DMS114 treated with DMSO at 0.1 percent for 48 hours (cell line): ENCODE data around the gene PPP1R3G.
"Not testable (repeated sequence)": the region's sequence is repeated elsewhere in the genome, so short reads cannot be mapped to it uniquely, and the experiment has no call there.

Experiments
- DNase-seq: peaks from one replicate; lab custom pipeline; 2025; ENCODE audit not compliant: unreplicated experiment; lab: John Stamatoyannopoulos, UW

PPP1R3G gene

DNA sequence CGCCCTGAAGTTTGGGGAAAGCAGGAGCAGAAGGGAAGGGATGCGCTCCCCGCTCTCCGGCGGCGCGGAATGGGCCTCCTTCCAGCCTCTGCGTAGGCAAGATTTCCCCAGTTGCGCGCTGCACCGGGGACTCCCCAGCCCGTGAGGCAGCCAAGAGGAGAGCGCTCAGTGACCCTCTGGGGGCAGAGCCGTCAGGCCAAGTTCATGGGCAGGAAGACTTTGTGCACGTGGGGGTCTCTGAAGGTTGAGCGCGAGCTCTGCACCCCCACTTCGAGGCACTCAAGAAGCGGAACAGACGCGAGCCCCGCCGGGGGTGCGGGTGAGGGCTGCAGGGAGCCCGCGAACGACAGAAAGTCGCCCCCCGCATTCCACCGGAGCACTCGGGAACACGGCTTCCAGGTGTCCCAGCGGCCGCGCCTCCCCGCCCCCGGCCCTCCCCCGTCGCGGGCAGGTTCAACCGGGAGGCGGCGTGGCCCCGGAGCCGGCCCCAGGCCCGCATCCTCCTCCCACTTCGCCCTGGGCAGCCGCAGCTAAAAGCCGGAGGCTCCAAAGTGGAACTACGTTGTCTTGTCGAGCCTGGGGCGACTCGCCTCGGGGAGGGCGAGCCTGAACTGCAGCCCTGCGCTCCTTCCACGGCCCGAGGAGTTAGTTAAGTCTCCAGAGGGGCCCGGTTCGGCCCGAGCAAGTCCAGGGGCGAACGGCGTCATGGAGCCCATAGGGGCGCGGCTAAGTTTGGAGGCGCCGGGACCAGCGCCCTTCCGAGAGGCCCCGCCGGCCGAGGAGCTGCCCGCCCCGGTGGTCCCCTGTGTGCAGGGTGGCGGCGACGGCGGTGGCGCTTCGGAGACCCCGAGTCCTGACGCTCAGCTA, at the start of gene PPP1R3G:
TSS of gene PPP1R3G (plus strand) at position 561 of the 867 bp plus-strand sequence. CDS start at position 706, 145 bp downstream.
- no peak for DNase-seq

DNA sequence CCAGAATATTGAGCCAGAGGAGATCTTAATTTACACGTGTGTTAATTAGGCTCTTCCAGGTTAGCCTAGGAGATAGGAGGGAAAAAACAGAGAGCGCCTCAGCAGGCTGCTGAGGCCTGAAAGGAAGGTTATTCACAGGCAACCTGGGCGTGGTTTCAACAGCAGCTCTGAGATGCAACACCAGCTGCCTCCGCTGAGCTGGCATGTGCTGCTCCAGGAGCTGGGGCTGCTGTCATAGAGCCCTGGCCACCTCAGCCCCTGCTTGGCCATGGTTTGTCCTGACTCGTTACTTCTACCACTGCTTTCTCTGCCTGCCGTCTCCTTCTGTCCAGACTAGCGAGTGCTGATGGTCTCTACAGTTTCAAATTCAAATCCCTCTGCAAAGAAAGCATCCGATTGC, 48.9 kb upstream of the PPP1R3G start:
- no peak for DNase-seq

DNA sequence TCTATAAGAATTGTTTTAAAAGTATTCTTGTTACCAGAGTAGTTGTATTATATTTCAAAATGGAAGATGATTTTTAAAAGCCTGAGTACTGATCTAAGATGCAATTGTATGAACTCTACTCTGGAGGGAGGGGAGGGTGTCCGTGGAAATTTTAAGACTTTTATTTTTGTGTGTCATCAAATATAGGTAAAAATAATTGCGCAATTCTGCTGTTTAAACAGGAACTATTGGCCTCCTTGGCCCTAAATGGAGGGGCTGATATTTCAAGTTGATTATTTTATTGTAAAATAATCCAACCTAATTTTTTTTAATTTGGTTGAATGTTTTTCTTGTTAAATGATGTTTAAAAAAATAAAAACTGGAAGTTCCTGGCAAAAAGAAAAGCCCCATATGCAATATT, 43.2 kb upstream of the PPP1R3G start:
- no peak for DNase-seq

DNA sequence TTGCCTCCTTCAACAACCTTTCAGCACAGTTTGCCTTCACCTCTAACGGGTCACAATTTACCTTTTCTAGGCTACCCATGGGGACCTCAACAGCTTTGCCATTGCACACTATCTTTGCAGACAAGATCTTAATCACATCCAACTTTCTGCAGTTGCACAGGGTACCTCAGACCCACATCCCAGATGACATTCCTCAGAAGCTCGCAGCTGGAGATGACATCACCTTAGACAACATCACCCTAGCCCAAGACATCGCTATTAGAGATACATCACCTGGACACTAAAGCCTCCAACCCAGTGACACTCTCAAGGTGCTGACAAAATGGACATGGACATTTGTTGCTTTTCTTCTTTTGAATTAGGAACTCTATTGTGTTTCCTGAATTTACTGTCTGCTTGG, 42.7 kb upstream of the PPP1R3G start:
- no peak for DNase-seq

DNA sequence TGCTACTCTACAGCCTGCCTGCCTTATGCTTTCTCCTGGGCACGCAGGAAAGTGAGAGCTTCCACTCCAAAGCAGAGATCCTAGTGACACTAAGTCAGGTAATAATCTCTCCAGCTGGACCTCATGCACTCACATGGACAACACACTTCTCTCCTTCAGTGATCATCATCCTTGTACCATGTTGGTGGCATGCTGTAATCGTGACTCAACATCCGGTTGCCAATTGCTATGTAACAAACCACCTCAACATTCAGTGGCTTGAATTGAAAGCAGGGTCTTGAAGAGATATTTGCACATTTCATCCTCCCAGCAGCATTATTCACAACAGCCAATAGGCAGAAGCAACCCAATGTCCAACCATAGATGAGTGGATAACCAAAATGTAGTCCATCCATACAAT, 40.3 kb upstream of the PPP1R3G start:
- DNase-seq, result no peak

DNA sequence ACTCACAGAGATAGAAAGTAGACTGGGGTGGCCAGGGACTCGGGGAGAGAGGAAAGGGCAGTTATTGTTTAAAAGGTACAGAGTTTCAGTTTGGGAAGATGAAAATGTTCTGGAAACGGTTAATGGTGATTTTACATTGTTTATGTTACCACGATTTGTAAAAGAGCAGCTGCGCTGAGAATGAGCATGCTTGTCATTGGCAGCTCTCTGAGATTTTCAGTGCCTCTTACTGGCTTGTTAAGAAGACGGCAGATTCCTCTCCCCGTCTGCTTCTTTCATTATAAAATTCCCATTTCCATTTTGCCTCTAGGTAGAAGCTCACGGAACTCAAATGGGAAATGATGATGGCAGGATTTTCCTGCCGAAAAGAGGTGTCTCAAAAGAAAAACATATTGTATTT, 39.7 kb upstream of the PPP1R3G start:
- no peak for DNase-seq

DNA sequence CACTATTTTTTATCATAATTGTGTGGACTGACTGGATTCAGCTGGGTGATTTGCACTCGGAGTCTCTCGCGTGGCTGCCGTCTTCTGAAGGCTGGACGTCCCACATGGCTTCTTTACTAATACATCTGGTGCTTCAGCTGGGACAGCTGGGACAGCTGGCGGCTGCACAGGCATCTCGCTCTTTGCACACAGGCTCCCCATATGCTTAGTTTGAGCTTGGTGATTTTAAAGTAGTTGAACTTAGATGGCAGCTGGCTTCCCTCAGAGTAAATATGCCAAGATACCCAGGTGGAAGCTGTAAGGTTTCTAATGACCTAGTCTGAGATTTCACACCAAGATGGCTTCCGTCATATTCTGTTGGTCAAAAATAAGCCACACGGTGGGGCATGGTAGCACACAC, 38.7 kb upstream of the PPP1R3G start:
- no peak for DNase-seq

DNA sequence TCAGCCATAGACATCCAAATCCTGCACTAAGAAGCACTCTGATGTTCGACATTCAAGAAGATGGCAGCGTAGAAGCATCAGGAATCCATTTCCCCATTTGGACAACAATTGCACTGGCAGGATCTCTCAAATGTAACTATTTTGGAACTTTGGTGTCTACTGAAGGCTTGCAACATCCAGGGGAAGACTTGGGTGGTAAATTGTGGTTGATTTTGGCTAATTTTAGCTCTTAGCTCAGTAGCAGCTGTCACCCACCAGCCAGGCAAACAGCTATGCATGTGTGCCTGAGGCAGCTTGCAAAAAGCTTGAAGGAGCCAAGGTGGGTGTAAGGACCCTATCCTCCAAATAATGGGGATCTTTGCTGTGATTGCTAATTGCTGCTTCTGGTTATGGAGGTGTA, 35.1 kb upstream of the PPP1R3G start:
- no peak for DNase-seq

DNA sequence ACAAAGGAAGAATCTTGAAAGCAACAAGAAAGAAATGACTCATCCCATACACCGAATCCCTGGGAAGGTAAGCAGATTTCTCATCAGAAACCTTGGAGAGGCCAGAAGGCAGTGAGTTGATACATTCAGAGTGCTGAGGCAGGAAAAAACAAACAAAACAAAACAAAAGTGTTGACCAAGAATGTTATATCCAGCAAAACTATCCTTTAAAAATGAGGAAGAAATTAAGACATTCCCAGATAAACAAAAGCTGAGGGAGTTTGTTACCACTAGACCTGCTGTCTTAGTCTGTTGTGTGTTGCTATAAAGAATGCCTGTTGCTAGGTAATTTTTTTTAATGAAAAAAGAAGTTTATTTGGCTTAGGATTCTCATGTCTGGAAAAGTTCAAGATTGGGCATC, 33.7 kb upstream of the PPP1R3G start:
- no peak for DNase-seq

DNA sequence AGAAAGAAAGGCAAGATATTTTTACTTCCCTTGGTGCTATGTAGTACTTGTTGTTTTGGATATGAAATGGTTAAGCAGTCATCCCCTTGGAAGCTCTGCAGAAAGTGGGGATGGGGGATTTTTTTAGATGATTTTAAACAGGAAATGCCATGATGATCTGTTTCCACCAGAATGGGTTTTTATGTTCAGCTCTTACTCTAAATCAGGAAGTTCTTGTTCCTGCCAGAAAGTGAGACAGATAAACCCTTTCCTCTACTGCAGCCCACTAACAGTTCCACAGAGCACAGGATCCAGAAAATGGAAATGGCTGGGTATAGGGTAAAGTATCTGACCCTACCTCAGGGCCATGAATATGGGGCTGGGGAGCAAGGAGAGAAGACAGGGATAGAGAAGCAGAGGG, 32.1 kb upstream of the PPP1R3G start:
- DNase-seq, result no peak

DNA sequence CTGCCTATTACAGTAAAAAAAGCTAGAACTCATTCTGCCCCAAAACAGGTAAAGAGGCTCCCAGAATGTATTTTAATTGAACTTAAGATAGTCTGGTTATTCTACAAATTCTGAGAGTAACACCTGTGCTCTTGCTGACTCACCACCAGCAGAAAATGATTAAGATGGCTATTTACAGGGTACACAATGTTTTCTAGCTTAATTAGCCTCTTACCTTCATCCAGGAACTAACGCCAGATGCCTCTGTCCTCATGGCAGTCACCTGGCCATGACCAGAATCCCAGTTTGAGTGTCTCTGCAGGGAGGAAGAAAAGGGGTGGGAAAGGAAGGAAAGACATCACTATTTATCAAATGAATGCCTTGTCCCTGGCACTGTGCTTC, 31.3 kb upstream of the PPP1R3G start:
- DNase-seq, result no peak

DNA sequence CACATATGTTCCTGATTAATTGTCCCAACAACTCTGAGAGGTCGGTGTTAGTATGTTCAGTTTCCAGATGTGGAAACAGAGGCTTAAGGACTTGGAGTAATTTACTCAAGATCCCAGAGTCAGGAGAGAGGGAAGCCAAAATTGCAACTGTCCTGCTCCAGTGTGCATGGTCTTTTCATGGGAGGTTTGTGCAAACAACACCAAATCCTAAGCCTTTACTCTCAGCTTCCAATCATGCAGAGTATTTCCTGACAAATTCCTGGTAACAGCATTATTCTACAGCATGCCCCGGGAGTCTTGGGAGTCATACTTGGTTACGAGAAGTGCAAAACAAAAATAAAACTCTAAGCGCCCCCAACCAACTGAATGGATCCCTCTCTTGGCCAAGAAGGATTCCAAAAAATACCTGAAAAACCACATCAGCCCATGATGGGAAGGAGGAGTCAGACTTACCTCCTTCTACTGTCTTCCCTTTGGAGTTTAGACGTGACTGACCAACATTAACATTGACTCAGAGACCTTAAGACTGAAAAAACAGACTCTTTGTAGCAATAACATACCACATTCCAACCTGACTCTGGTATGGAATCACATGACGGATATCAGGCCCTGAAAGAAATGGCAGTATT, 30.8 kb upstream of the PPP1R3G start:
- DNase-seq, result no peak

DNA sequence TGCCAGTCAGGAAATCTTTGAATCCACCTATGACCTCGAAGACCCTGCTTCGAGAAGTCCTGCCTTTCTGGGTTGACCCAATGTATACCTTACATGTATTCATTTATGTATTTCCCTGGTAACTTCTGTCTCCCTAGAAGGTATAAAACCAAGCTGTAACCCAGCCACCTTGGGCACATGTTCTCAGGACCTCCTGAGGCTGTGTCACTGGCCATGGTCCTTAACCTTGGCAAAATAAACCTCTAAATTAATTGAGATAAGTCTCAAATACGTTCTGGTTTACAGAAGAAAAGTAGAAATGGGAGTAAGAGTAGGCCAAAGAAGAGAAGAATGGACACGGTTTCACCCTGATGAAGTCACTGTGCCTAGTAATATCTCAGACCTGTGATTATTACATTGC, 30.0 kb upstream of the PPP1R3G start:
- DNase-seq, result no peak

DNA sequence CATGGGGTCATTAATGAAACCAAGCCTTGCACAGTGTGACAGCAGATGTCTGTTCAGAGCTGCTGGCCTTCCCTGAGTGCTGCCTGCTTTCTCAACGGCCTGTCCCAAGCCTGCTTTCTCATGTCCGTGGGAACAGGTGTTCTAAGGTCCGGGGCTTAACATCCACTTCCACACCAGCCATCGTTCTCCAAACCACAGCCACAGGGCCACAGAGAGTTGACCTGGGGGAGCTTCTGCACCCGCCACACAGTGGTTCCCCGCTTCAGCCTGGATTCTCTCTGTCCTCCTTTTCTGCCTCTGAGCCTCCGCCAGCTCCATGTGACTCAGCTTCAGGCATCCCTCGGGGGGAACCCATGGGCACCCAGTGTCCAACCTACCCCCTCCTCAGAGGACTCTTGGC, 26.9 kb upstream of the PPP1R3G start:
- no peak for DNase-seq

DNA sequence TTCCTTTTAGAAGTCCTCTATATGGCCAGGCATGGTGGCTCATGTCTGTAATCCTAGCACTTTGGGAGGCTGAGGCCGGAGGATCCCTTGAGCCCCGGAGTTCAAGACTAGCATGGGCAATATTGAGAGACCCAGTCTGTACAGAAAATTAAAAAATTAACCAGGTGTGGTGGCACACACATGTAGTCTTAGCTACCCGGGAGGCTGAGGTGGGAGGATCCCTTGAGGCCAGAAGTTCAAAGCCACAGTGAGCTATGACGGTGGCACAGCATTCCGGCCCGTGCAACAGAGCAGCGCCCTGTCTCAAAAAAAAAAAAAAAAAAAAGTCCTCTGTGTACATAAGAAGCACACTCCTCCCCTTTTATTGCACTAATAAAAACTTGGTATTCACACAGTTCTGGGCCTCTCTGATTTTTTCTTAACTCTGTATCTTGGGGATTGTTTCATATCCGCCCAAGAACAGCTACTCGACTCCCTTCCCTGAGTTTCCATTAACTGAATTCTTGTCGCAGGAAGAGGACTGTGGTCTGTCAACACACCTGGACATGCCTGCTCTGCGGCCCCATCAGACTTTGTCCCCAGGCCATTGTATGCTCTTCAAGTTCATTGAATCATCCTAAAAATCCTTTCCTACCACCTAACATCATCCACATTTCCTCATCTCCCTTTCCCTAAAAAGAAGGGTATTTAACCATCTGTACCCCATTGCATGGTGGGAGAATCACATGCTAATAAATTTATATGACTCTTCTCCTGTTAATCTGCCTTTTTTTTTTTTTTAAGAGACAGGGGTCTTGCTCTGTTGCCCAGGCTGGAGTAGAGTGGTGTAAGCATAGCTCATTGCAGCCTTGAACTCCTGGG, 25.9 kb upstream of the PPP1R3G start:
- DNase-seq, result no peak

DNA sequence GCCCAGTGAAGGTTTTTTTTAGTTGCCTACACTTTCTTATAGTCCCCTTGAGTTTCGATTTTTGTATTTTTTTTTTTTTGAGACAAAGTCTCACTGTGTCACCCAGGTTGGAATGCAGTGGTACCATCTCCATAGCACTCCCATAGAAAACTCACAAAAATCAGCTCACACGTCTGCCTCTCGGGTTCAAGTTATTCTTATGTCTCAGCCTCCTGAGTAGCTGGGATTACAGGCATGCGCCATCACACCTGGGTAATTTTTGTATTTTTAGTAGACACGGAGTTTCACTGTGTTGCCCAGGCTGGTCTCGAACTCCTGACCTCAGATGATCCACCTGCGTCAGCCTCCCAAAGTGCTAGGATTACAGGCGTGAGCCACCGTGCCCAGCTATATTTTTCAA, 24.7 kb upstream of the PPP1R3G start:
- DNase-seq, result not testable (repeated sequence)

DNA sequence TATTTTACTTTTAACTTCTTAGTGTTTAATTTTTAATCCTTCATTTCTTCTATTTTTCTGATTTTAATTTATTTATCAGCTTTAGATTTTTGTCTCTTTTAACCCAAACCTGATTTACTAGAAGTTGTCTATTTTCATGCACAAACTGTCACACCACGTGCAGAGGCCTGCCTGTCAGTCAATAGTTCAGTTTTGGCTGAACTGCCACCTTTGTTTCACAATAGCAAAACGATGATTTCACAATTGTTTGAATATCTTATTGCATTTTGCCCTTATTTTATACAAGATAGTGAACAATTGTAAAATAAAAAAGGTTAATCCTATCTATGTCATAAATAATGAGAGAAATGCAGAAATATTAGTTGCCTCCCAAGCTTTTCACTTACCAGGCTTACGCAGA, 24.0 kb upstream of the PPP1R3G start:
- DNase-seq, result no peak

DNA sequence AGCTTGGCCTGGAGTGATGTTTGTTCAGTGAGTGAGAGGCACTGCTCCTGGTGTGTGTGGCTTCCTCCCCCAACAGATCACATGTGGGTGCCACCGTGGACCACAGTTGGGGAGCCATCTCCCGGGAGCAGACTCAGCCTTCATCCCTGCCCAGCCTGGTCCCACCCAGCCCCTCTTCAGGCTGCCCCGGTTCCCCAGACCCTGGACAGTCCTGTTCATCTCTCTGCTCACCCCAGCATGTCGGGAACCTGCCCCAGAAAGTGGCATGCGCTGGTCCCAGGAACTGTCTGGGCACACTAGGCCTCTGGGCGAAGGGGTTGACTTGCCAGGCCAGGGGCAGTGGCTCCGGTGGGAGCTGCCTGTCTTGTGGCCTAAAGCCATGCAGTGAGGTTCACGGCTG, 21.5 kb upstream of the PPP1R3G start:
- no peak for DNase-seq

DNA sequence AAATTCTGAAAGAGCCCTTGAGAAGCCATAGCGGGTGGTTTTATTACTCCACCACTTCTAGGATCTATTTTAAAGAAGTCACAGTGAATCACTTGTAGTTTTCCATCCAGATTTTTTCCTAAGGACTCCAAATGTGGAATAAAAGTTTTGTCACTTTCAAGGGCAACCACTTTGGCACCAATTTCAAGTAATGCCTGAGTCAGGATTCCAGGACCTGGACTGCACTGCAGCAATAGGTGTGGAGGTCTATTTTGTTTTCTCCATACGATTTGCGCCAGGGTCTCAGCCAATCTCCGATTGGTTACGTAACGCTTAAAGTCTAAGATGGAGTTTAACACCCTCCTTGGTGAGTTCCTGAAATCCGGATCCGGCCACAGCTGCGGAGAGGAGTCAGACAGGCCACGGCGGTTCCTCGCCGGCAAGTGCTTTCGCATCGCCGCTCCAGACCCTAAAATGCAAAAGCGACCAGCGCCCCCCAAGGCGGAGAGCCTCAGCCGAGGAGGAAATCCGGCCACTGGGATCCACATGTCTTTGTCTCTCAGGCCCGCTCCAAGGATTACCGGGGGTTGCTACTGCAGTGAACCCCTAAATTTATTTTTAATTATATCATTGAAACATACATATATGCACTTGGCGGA, 18.6 kb upstream of the PPP1R3G start:
- DNase-seq, result no peak

DNA sequence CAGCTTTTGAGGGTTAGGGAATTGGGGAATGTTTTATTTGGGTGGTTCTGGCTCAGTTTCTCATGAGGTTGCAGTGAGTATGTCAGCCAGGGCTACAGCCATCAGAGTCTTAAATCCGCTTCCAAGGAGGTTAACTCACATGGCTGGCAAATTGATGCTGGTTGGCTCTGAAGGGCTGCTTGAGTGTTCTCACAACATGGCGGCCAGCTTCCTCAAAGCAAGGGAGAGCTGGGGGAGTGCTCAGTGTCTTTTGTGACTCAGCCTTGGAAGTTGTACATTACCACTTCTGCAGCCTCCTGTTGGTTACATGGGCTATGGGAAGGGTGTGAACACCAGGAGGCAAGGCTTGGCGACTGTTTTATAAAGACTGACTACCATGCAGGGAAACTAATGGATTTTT, 17.8 kb upstream of the PPP1R3G start:
- no peak for DNase-seq

DNA sequence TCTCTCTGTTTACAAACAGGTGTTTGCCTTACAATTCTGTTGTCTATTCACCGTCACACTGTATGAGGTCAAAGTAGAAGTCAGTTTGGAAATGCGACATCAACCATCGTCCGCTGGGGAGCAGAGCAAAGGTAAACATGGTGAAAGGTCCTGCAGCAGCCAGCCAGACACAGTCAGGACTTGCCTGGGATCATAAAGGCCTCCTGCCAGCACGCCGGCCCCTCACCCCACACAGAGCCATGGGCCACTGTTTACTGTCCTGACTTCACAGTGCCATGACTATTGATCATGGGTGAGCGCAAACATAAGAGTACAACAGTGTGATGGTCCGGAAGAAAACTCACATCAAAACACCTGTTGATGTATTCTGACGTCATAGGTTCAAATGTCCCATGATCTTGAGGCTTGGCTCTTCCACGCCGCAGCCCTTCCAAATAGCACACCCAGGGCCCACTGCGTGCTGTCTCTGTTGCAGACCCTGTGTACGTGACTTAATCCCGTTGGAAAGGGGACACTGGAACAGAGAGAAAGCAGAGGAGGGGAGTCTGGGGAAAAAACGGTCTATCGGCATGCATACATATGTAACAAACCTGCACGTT, 16.9 kb upstream of the PPP1R3G start:
- no peak for DNase-seq
